Choroid plexus epithelial cell (primary cell): ENCODE results near the gene ANXA11.

ENCODE experiments used
- DNase-seq: peaks from one replicate; pipeline ENCODE4 v3.0.0-alpha.2; 2010; ENCODE audit warnings: low read depth
- H3K4me3 ChIP-seq: 2 replicates; pipeline ENCODE4 v1.5.1; 2011; ENCODE audit warnings: low read depth, mild to moderate bottlenecking, control low read depth, low read length, moderate library complexity
- CTCF ChIP-seq: conservative IDR thresholded peaks from 2 replicates; pipeline ENCODE4 v1.5.1; 2011; ENCODE audit warnings: low read depth, mild to moderate bottlenecking, control low read depth, inconsistent platforms, low read length, moderate library complexity

Gene ANXA11

GRCh38 chr10:80118669-80119068 is 86.7 kb downstream of the ANXA11 start:
- no peak for DNase-seq
- no peak for TF ChIP-seq CTCF
- H3K4me3 ChIP-seq: no peak overlapping the region

GRCh38 chr10:80110986-80111385 is 94.4 kb downstream of the ANXA11 start:
- H3K4me3 ChIP-seq: no peak overlapping the region
- no peak for DNase-seq
- no peak for TF ChIP-seq CTCF

GRCh38 chr10:80108576-80109239 is 96.6 kb downstream of the ANXA11 start:
- no peak overlapping the region for H3K4me3 ChIP-seq
- no peak for DNase-seq
- TF ChIP-seq CTCF: no peak

GRCh38 chr10:80104066-80104926 is 101.0 kb downstream of the ANXA11 start:
- peak; percentile 86 for DNase-seq
- H3K4me3 ChIP-seq: no peak overlapping the region
- no peak for TF ChIP-seq CTCF
